BLaER1 (cell line): ENCODE data around the gene ZSWIM7.

Experiments used
- H3K27ac ChIP-seq: shearing (Covaris generic); formaldehyde crosslinking; 2 replicates; pipeline ENCODE4 v1.8.1; 2022
- H3K27me3 ChIP-seq: shearing (Covaris generic); formaldehyde crosslinking; 2 replicates; pipeline ENCODE4 v1.8.1; 2022
- H3K36me3 ChIP-seq: shearing (Covaris generic); formaldehyde crosslinking; 2 replicates; pipeline ENCODE4 v1.8.1; 2022
- H3K4me1 ChIP-seq: shearing (Covaris generic); formaldehyde crosslinking; 2 replicates; pipeline ENCODE4 v1.8.1; 2022
- H3K4me2 ChIP-seq: shearing (Covaris generic); formaldehyde crosslinking; 2 replicates; pipeline ENCODE4 v1.8.1; 2022
- H3K4me3 ChIP-seq: shearing (Covaris generic); formaldehyde crosslinking; 2 replicates; pipeline ENCODE4 v1.8.1; 2022
- H3K9ac ChIP-seq: shearing (Covaris generic); formaldehyde crosslinking; 2 replicates; pipeline ENCODE4 v1.8.1; 2022
- H3K9me3 ChIP-seq: shearing (Covaris generic); formaldehyde crosslinking; 2 replicates; pipeline ENCODE4 v1.8.1; 2022
- H4K20me1 ChIP-seq: shearing (Covaris generic); formaldehyde crosslinking; 2 replicates; pipeline ENCODE4 v1.8.1; 2022
- Cebpa-rat ChIP-seq: shearing (Covaris generic); IDR thresholded peaks from 2 replicates; pipeline ENCODE4 v1.8.1; 2022

The ZSWIM7 gene

GRCh38 chr17:16026895-16027294 lies 27.4 kb upstream of the ZSWIM7 start:
- Histone ChIP-seq H3K4me2 (no peak overlapping the region), H3K27ac (no peak overlapping the region), H3K4me3 (no peak overlapping the region), H3K27me3 (no peaks in the 10 kb centered on the region), H3K36me3 (peaks cover 96% of the 10 kb centered on the region), H4K20me1 (peaks cover 42% of the 10 kb centered on the region), H3K9me3 (no peaks in the 10 kb centered on the region), H3K4me1 (peaks cover 8% of the 10 kb centered on the region; the same call in 1 of the 2 replicates), H3K9ac (no peak overlapping the region)
- no peak for TF ChIP-seq Cebpa-rat

- H3K9me3 ChIP-seq, result no peaks in the 10 kb centered on the region
- H3K4me3 ChIP-seq, result no peak overlapping the region
- H3K36me3 ChIP-seq, result peaks cover 94% of the 10 kb centered on the region
- H3K4me2 ChIP-seq, result no peak overlapping the region
- no peak overlapping the region for H3K9ac ChIP-seq
- H3K4me1 ChIP-seq, result peaks cover 8% of the 10 kb centered on the region; the same call in 1 of the 2 replicates
- no peak for TF ChIP-seq Cebpa-rat
- no peaks in the 10 kb centered on the region for H3K27me3 ChIP-seq
- no peak overlapping the region for H3K27ac ChIP-seq
- peaks cover 58% of the 10 kb centered on the region for H4K20me1 ChIP-seq
These were observed 25.7 kb upstream of the ZSWIM7 start for GRCh38 chr17:16025202-16025601.

GRCh38 chr17:16023881-16024280 lies 24.4 kb upstream of the ZSWIM7 start:
- Histone ChIP-seq H4K20me1 (peaks cover 66% of the 10 kb centered on the region), H3K4me3 (no peak overlapping the region)

GRCh38 chr17:16019347-16019746 lies 19.8 kb upstream of the ZSWIM7 start:
- Histone ChIP-seq H3K36me3 (peaks cover 77% of the 10 kb centered on the region), H3K9me3 (no peaks in the 10 kb centered on the region), H3K27me3 (no peaks in the 10 kb centered on the region), H3K4me3 (no peak overlapping the region), H3K4me1 (peaks cover 8% of the 10 kb centered on the region; the same call in 1 of the 2 replicates), H3K4me2 (no peak overlapping the region), H4K20me1 (peaks cover 76% of the 10 kb centered on the region), H3K9ac (no peak overlapping the region), H3K27ac (no peak overlapping the region)
- no peak for TF ChIP-seq Cebpa-rat

More at GRCh38 chr17:16023881-16024280, 24.4 kb upstream of the ZSWIM7 start:
- no peak for TF ChIP-seq Cebpa-rat
- no peaks in the 10 kb centered on the region for H3K27me3 ChIP-seq
- no peaks in the 10 kb centered on the region for H3K9me3 ChIP-seq
- peaks cover 8% of the 10 kb centered on the region; the same call in 1 of the 2 replicates for H3K4me1 ChIP-seq
- peaks cover 90% of the 10 kb centered on the region for H3K36me3 ChIP-seq
- no peak overlapping the region for H3K4me2 ChIP-seq
- H3K9ac ChIP-seq, result no peak overlapping the region
- H3K27ac ChIP-seq, result no peak overlapping the region

GRCh38 chr17:16013943-16014407 lies 14.5 kb upstream of the ZSWIM7 start:
- peaks cover 63% of the 10 kb centered on the region for H4K20me1 ChIP-seq
- peaks cover 78% of the 10 kb centered on the region for H3K36me3 ChIP-seq
- no peaks in the 10 kb centered on the region for H3K27me3 ChIP-seq
- H3K4me3 ChIP-seq, result no peak overlapping the region
- H3K9ac ChIP-seq, result no peak overlapping the region
- no peaks in the 10 kb centered on the region for H3K9me3 ChIP-seq
- no peak for TF ChIP-seq Cebpa-rat
- H3K27ac ChIP-seq, result no peak overlapping the region
- no peak overlapping the region for H3K4me2 ChIP-seq
- no peaks in the 10 kb centered on the region for H3K4me1 ChIP-seq

- H3K4me3 ChIP-seq, result no peak overlapping the region
- peaks cover 92% of the 10 kb centered on the region for H3K36me3 ChIP-seq
- H3K4me1 ChIP-seq, result no peaks in the 10 kb centered on the region
- no peak overlapping the region for H3K4me2 ChIP-seq
- H3K9me3 ChIP-seq, result no peaks in the 10 kb centered on the region
- no peak for TF ChIP-seq Cebpa-rat
- peaks cover 22% of the 10 kb centered on the region for H4K20me1 ChIP-seq
- H3K27me3 ChIP-seq, result no peaks in the 10 kb centered on the region
- H3K27ac ChIP-seq, result no peak overlapping the region
- no peak overlapping the region for H3K9ac ChIP-seq
These were observed 7.9 kb upstream of the ZSWIM7 start for GRCh38 chr17:16007439-16007838.

GRCh38 chr17:16005636-16006035 lies 6.1 kb upstream of the ZSWIM7 start:
- Histone ChIP-seq H3K27ac (no peak overlapping the region), H4K20me1 (peaks cover 31% of the 10 kb centered on the region), H3K4me1 (peaks cover 10% of the 10 kb centered on the region), H3K4me2 (no peak overlapping the region), H3K9me3 (peaks cover 12% of the 10 kb centered on the region; the same call in 1 of the 2 replicates), H3K36me3 (peaks cover 89% of the 10 kb centered on the region), H3K27me3 (no peaks in the 10 kb centered on the region), H3K9ac (no peak overlapping the region), H3K4me3 (no peak overlapping the region)
- no peak for TF ChIP-seq Cebpa-rat

GRCh38 chr17:16003841-16004240 lies 4.3 kb upstream of the ZSWIM7 start:
- TF ChIP-seq Cebpa-rat, result no peak
- Histone ChIP-seq H3K4me1 (peaks cover 14% of the 10 kb centered on the region), H3K4me3 (no peak overlapping the region), H3K36me3 (peaks cover 79% of the 10 kb centered on the region), H3K9me3 (peaks cover 12% of the 10 kb centered on the region; the same call in 1 of the 2 replicates), H3K9ac (no peak overlapping the region), H3K27me3 (no peaks in the 10 kb centered on the region), H3K4me2 (no peak overlapping the region), H3K27ac (no peak overlapping the region), H4K20me1 (peaks cover 39% of the 10 kb centered on the region)

GRCh38 chr17:16002708-16003260 lies 3.3 kb upstream of the ZSWIM7 start:
- no peak overlapping the region for H3K4me2 ChIP-seq
- peaks cover 37% of the 10 kb centered on the region for H4K20me1 ChIP-seq
- no peak for TF ChIP-seq Cebpa-rat
- no peaks in the 10 kb centered on the region for H3K27me3 ChIP-seq
- H3K36me3 ChIP-seq, result peaks cover 68% of the 10 kb centered on the region
- H3K9me3 ChIP-seq, result peaks cover 12% of the 10 kb centered on the region; the same call in 1 of the 2 replicates
- no peak overlapping the region for H3K27ac ChIP-seq
- no peak overlapping the region for H3K4me3 ChIP-seq
- H3K9ac ChIP-seq, result no peak overlapping the region
- peaks cover 22% of the 10 kb centered on the region for H3K4me1 ChIP-seq

GRCh38 chr17:16001226-16001897 lies 1.9 kb upstream of the ZSWIM7 start:
- Histone ChIP-seq H3K4me2 (peak overlapping the region; percentile 86), H4K20me1 (peaks cover 32% of the 10 kb centered on the region), H3K4me1 (peaks cover 25% of the 10 kb centered on the region), H3K9ac (peak overlapping the region; percentile 91; the same call in 1 of the 2 replicates), H3K9me3 (peaks cover 12% of the 10 kb centered on the region; the same call in 1 of the 2 replicates), H3K27me3 (no peaks in the 10 kb centered on the region), H3K36me3 (peaks cover 59% of the 10 kb centered on the region), H3K4me3 (peak overlapping the region; percentile 90), H3K27ac (no peak overlapping the region)
- no peak for TF ChIP-seq Cebpa-rat
